DOHH2 (cell line): ENCODE data around the gene SLIT1.

Experiments
- EZH2phosphoT487 ChIP-seq: fragments of 200-600 bp; sonication (generic); IDR thresholded peaks from 2 replicates; pipeline ENCODE4 v1.6.1; 2017; ENCODE audit warnings: borderline replicate concordance, mild to moderate bottlenecking, antibody characterized with exemption, low read length, moderate library complexity, mixed read lengths
- TF ChIP-seq, protein P1 (sequence below): fragments of 200-600 bp; sonication (generic); IDR thresholded peaks from one replicate; pipeline ENCODE4 v1.5.1; 2014; ENCODE audit warnings: antibody characterized with exemption, mild to moderate bottlenecking, low read depth, low read length; ENCODE audit not compliant: poor library complexity, severe bottlenecking

DNA sequence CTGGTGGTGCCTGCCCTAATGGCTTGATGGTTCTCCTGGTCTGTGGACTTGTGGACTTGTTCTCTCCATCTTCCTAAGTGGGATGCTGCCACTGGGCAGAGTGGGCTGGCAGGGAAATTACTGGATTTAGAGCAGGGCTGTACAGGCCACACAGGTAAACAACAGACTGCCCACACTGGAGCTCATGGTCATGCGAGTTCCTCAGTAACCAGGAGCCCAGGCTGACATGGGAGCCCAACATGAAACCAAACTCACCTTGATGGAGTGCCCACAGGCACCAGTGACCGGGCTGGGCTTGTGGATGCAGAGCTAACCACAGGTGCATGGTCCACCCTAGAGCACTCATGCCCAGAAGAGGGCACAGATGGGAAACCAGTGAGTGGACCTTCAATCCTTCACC, 116.7 kb downstream of the SLIT1 start:
- TF ChIP-seq, protein P1, sequence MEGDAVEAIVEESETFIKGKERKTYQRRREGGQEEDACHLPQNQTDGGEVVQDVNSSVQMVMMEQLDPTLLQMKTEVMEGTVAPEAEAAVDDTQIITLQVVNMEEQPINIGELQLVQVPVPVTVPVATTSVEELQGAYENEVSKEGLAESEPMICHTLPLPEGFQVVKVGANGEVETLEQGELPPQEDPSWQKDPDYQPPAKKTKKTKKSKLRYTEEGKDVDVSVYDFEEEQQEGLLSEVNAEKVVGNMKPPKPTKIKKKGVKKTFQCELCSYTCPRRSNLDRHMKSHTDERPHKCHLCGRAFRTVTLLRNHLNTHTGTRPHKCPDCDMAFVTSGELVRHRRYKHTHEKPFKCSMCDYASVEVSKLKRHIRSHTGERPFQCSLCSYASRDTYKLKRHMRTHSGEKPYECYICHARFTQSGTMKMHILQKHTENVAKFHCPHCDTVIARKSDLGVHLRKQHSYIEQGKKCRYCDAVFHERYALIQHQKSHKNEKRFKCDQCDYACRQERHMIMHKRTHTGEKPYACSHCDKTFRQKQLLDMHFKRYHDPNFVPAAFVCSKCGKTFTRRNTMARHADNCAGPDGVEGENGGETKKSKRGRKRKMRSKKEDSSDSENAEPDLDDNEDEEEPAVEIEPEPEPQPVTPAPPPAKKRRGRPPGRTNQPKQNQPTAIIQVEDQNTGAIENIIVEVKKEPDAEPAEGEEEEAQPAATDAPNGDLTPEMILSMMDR: no peak
- no peak for TF ChIP-seq EZH2phosphoT487
